CD4-positive, alpha-beta T cell treated with Interleukin-15 for 4 hours (primary cell): ENCODE measurements around the gene AP1G2.
"Not testable (repeated sequence)": the region's sequence is repeated elsewhere in the genome, so short reads cannot be mapped to it uniquely, and the experiment has no call there.

Experiments
- DNase-seq: peaks from one replicate; pipeline ENCODE4 v3.0.0-alpha.2; 2020; ENCODE audit warnings: low spot score

Gene AP1G2

GRCh38 chr14:23600806-23601205 lies 33.2 kb upstream of the AP1G2 start:
- DNase-seq = no peak

- DNase-seq = no peak
These were observed 32.7 kb upstream of the AP1G2 start for GRCh38 chr14:23600322-23600707.

GRCh38 chr14:23594191-23594590 lies 26.6 kb upstream of the AP1G2 start:
- DNase-seq = not testable (repeated sequence)

- no peak for DNase-seq
These were observed 22.6 kb upstream of the AP1G2 start for GRCh38 chr14:23590198-23590597.

- DNase-seq = no peak
These were observed 22.0 kb upstream of the AP1G2 start for GRCh38 chr14:23589606-23590005.

- peak; percentile 78 for DNase-seq
These were observed 21.4 kb upstream of the AP1G2 start for GRCh38 chr14:23588884-23589598.

GRCh38 chr14:23584527-23585203 lies 17.1 kb upstream of the AP1G2 start:
- DNase-seq = not testable (repeated sequence)

- DNase-seq = not testable (repeated sequence)
These were observed 16.4 kb upstream of the AP1G2 start for GRCh38 chr14:23583761-23584526.

GRCh38 chr14:23582906-23583760 lies 15.5 kb upstream of the AP1G2 start:
- DNase-seq = no peak

- no peak for DNase-seq
These were observed 13.3 kb upstream of the AP1G2 start for GRCh38 chr14:23580948-23581281.

GRCh38 chr14:23580152-23580926 lies 12.7 kb upstream of the AP1G2 start:
- DNase-seq = no peak

GRCh38 chr14:23579739-23580138 lies 12.1 kb upstream of the AP1G2 start:
- no peak for DNase-seq

GRCh38 chr14:23579311-23579630 lies 11.7 kb upstream of the AP1G2 start:
- DNase-seq = no peak

- no peak for DNase-seq
These were observed 11.1 kb upstream of the AP1G2 start, which contains the start of gene JPH4 for GRCh38 chr14:23578560-23579310. TSS of gene JPH4 (minus strand) at chr14:23578790. CDS start at chr14:23577453, 1,337 bp downstream.

- DNase-seq = no peak
These were observed 10.3 kb upstream of the AP1G2 start for GRCh38 chr14:23577710-23578392.

- no peak for DNase-seq
These were observed 9.6 kb upstream of the AP1G2 start for GRCh38 chr14:23577004-23577681.

- DNase-seq = no peak
These were observed 5.9 kb upstream of the AP1G2 start for GRCh38 chr14:23573384-23574015.

- no peak for DNase-seq
These were observed 5.2 kb upstream of the AP1G2 start for GRCh38 chr14:23572836-23573235.

GRCh38 chr14:23572524-23572828 lies 4.9 kb upstream of the AP1G2 start:
- DNase-seq = no peak
